ENCODE measurements around the gene ABO.

DNA sequence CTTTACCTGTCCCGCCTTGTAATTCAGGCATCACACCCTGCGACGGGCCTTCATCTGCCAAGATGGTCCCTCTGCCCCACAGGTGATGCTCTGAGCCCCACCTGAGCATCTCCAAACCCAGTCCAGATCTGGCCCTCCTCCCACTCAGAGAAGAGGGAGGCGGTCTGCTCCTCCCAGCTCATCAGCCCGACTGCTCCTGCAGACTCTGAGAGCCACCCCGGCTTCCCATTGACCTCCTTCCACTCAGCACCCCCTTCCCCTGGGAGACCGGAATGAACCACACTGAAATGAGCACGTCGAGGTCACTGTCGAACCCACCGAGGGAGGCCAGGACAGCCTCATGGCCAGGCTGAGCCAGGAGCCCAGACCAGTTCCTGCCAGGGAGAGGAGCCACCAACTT lies 12.8 kb downstream of the ABO start:
- TF ChIP-seq, protein P1, sequence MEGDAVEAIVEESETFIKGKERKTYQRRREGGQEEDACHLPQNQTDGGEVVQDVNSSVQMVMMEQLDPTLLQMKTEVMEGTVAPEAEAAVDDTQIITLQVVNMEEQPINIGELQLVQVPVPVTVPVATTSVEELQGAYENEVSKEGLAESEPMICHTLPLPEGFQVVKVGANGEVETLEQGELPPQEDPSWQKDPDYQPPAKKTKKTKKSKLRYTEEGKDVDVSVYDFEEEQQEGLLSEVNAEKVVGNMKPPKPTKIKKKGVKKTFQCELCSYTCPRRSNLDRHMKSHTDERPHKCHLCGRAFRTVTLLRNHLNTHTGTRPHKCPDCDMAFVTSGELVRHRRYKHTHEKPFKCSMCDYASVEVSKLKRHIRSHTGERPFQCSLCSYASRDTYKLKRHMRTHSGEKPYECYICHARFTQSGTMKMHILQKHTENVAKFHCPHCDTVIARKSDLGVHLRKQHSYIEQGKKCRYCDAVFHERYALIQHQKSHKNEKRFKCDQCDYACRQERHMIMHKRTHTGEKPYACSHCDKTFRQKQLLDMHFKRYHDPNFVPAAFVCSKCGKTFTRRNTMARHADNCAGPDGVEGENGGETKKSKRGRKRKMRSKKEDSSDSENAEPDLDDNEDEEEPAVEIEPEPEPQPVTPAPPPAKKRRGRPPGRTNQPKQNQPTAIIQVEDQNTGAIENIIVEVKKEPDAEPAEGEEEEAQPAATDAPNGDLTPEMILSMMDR (IDR thresholded peaks at IDR 0.05): no peak
- TF ChIP-seq POLR2A (IDR thresholded peaks at IDR 0.05) (no peak), POLR2AphosphoS5 (IDR thresholded peaks at IDR 0.05) (no peak), EP300 (IDR thresholded peaks at IDR 0.05) (no peak)

All from suprapubic skin (tissue), 4 donors.